GM12873 (cell line): ENCODE data around the gene SEPTIN11.
A peak's percentile ranks its signal among the peaks of the same experiment; 100 is the strongest.

Source experiments
- CTCF ChIP-seq: IDR thresholded peaks from 2 replicates; pipeline ENCODE4 v1.5.1; 2012; ENCODE audit warnings: low read depth, mild to moderate bottlenecking, moderate library complexity, low read length, control low read depth; ENCODE audit not compliant: insufficient read depth; ENCODE audit errors: missing control alignments

The SEPTIN11 gene

GRCh38 chr4:76982638-76983584, 33.4 kb downstream of the SEPTIN11 start:
- TF ChIP-seq CTCF, result peak; percentile 22

- peak; percentile 41 for TF ChIP-seq CTCF
Measured at GRCh38 chr4:76984127-76984526, 34.6 kb downstream of the SEPTIN11 start.

- no peak for TF ChIP-seq CTCF
Measured at GRCh38 chr4:76984788-76985211, 35.2 kb downstream of the SEPTIN11 start.

- TF ChIP-seq CTCF, result no peak
Measured at GRCh38 chr4:76987153-76987591, 37.6 kb downstream of the SEPTIN11 start.

- TF ChIP-seq CTCF, result no peak
Measured at GRCh38 chr4:76987685-76988084, 38.1 kb downstream of the SEPTIN11 start.

GRCh38 chr4:76989391-76990061, 40.0 kb downstream of the SEPTIN11 start:
- no peak for TF ChIP-seq CTCF
